GM13977 (cell line): ENCODE results near the gene VSTM5.
"Not testable (repeated sequence)": the region's sequence is repeated elsewhere in the genome, so short reads cannot be mapped to it uniquely, and the experiment has no call there.

Experiments used
- DNase-seq: peaks from one replicate; pipeline ENCODE4 v3.0.0; 2012; ENCODE audit warnings: low spot score
- CTCF ChIP-seq: IDR thresholded peaks from 2 replicates; pipeline ENCODE4 v1.5.1; 2012; ENCODE audit warnings: mild to moderate bottlenecking, control low read depth; ENCODE audit not compliant: insufficient read depth; ENCODE audit errors: extremely low read depth, missing control alignments
- in situ Hi-C: fragments of 300-500 bp; cut with MboI; formaldehyde crosslinking; loops from one replicate; pipeline ENCODE4 v1.12.0; 2022; ENCODE audit warnings: low sequenced_read_pairs, low pct_unique_long_range_greater_than_20kb, mixed read lengths, inconsistent platforms; ENCODE audit not compliant: unreplicated experiment

VSTM5 gene, protein sequence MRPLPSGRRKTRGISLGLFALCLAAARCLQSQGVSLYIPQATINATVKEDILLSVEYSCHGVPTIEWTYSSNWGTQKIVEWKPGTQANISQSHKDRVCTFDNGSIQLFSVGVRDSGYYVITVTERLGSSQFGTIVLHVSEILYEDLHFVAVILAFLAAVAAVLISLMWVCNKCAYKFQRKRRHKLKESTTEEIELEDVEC

DNA sequence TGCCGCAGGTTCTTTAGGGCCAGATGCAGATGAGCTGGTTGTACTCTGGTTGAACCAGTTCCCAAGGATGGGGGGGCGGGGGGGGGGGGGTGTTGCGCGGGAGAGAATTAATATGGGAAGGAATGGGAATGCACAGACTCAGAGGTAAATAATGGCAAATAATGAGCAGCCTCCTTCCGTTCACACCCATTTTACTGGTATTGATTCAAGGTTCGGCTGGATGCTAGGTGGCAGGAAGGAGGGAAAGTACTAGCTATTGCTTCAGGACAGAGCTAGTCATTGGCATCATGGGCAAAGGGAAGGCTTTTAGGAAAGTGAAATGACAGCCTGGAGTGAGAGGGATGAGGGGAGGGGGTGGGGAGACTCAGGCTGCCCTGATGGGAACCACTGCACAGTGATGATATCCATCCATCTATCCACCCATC is at the start of gene VSTM5:
Gene VSTM5, minus strand, starts transcription at position 25 of the 425 bp plus-strand sequence. CDS start 116 bp downstream, outside the sequence.
- DNase-seq = no peak
- in situ Hi-C loops = no loop called here
- no peak for TF ChIP-seq CTCF

GRCh38 chr11:93895106-93895862 is 44.9 kb upstream of the VSTM5 start:
- in situ Hi-C loops = no loop called here
- peak; percentile 21 for DNase-seq
- peak; percentile 46 for TF ChIP-seq CTCF

- no peak for TF ChIP-seq CTCF
- in situ Hi-C loops = no loop called here
- no peak for DNase-seq
These were observed 40.1 kb upstream of the VSTM5 start for GRCh38 chr11:93890391-93891051.

GRCh38 chr11:93887111-93887510 is 36.7 kb upstream of the VSTM5 start:
- no peak for TF ChIP-seq CTCF

GRCh38 chr11:93879114-93879513 is 28.7 kb upstream of the VSTM5 start:
- in situ Hi-C loops, DNase-seq: not testable (repeated sequence)

More at GRCh38 chr11:93887111-93887510, 36.7 kb upstream of the VSTM5 start:
- no peak for DNase-seq
- in situ Hi-C loops = no loop called here

DNA sequence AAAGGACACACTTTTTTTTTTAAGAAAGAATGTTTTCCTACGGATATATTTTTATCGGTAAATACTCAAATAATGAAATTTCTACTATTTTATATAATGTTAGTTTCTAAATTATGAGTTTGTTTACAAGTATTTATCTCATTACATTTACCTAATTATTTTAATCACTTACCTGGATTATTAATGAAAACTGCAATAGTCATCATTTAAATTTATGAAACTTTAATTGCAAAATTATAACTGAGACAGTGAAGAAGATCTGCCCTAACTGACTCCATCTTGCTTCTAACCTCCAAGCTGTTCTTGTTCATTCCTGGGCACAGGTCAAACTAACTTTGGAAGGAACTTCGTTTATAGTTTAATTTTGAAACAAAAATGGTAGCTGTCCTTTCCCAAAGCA is 25.2 kb upstream of the VSTM5 start:
- in situ Hi-C loops = no loop called here
- TF ChIP-seq CTCF = no peak
- no peak for DNase-seq

DNA sequence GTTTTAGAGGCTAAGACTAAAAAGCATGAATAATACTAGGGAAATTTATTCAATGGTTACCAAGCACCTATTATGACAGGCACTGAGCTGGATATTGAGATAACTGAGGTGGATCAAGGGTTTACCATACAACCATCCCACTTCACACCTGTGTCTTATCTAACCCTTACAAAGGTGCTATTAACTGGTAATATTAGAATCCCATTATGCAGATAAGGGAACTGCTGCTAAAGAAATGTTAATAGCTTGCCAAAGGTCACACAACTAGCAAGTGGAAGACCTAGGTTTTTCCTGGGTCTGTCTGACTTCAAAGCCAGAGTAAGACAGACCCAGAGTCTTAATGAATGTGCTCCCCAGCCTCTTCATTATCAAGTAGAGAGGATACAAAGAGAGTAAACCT is 21.1 kb upstream of the VSTM5 start:
- no peak for TF ChIP-seq CTCF
- DNase-seq = no peak
- in situ Hi-C loops = no loop called here
